SK-N-SH treated with all-trans-retinoic acid at 6 μM for 48 hours (cell line): Measurements from ENCODE around the gene GALNT1.

Experiments
- ATAC-seq: fragments of 200-7000 bp; cut with Tn5 transposase; 3 replicates; pipeline ENCODE4 v1.9.1; 2020; ENCODE audit warnings: mild to moderate bottlenecking, moderate library complexity
- ARNTL ChIP-seq: fragments of 450-650 bp; formaldehyde crosslinking; IDR thresholded peaks from 2 replicates; pipeline ENCODE4 v1.5.0; 2020; ENCODE audit warnings: low read depth, mild to moderate bottlenecking, moderate library complexity, borderline replicate concordance
- BACH2 ChIP-seq: fragments of 250-450 bp; sonication (Bioruptor Pico); IDR thresholded peaks from 2 replicates; pipeline ENCODE4 v1.9.0; 2021; ENCODE audit warnings: mild to moderate bottlenecking, borderline replicate concordance
- CREB5 ChIP-seq: fragments of 250-450 bp; sonication (Bioruptor Pico); IDR thresholded peaks from 2 replicates; pipeline ENCODE4 v1.5.1; 2020; ENCODE audit warnings: low read depth, mild to moderate bottlenecking, moderate library complexity
- CSDC2 ChIP-seq: fragments of 250-450 bp; sonication (Bioruptor Pico); IDR thresholded peaks from 2 replicates; pipeline ENCODE4 v1.5.0; 2020; ENCODE audit warnings: mild to moderate bottlenecking, moderate library complexity
- CSRNP3 ChIP-seq: fragments of 250-450 bp; sonication (Bioruptor Pico); IDR thresholded peaks from 2 replicates; pipeline ENCODE4 v1.5.1; 2021; ENCODE audit warnings: mild to moderate bottlenecking, moderate library complexity
- ESRRG ChIP-seq: fragments of 250-450 bp; sonication (Bioruptor Pico); IDR thresholded peaks from 2 replicates; pipeline ENCODE4 v1.6.1; 2021; ENCODE audit warnings: mild to moderate bottlenecking
- ISL1 ChIP-seq: fragments of 250-450 bp; sonication (Bioruptor Pico); IDR thresholded peaks from 2 replicates; pipeline ENCODE4 v2.1.2; 2022; ENCODE audit warnings: mild to moderate bottlenecking, moderate library complexity
- OSR1 ChIP-seq: fragments of 250-450 bp; sonication (Bioruptor Pico); IDR thresholded peaks from 2 replicates; pipeline ENCODE4 v1.8.0; 2022; ENCODE audit warnings: moderate library complexity, mild to moderate bottlenecking, inconsistent platforms
- POU6F1 ChIP-seq: fragments of 250-450 bp; sonication (Bioruptor Pico); IDR thresholded peaks from 2 replicates; pipeline ENCODE4 v1.8.0; 2021; ENCODE audit warnings: low read depth, mild to moderate bottlenecking, moderate library complexity, borderline replicate concordance
- PPARA ChIP-seq: fragments of 250-450 bp; sonication (Bioruptor Pico); IDR thresholded peaks from 2 replicates; pipeline ENCODE4 v1.5.0; 2020; ENCODE audit warnings: mild to moderate bottlenecking, borderline replicate concordance
- RARB ChIP-seq: fragments of 250-450 bp; sonication (Bioruptor Pico); IDR thresholded peaks from 2 replicates; pipeline ENCODE4 v1.8.0; 2021; ENCODE audit warnings: mild to moderate bottlenecking, moderate library complexity
- SNAI2 ChIP-seq: fragments of 250-450 bp; sonication (Bioruptor Pico); IDR thresholded peaks from 2 replicates; pipeline ENCODE4 v1.5.0; 2020; ENCODE audit warnings: mild to moderate bottlenecking, moderate library complexity
- TCF4 ChIP-seq: fragments of 250-450 bp; sonication (Bioruptor Pico); IDR thresholded peaks from 2 replicates; pipeline ENCODE4 v1.8.0; 2021; ENCODE audit warnings: mild to moderate bottlenecking, moderate library complexity, borderline replicate concordance
- TOX ChIP-seq: fragments of 250-450 bp; sonication (Bioruptor Pico); IDR thresholded peaks from 2 replicates; pipeline ENCODE4 v1.8.0; 2021; ENCODE audit warnings: mild to moderate bottlenecking, moderate library complexity, borderline replicate concordance
- TSHZ2 ChIP-seq: fragments of 250-450 bp; sonication (Bioruptor Pico); IDR thresholded peaks from 2 replicates; pipeline ENCODE4 v1.5.0; 2020; ENCODE audit warnings: mild to moderate bottlenecking, moderate library complexity
- ZC3H10 ChIP-seq: fragments of 250-450 bp; sonication (Bioruptor Pico); IDR thresholded peaks from 2 replicates; pipeline ENCODE4 v1.5.1; 2021; ENCODE audit warnings: mild to moderate bottlenecking, moderate library complexity
- ZFP3 ChIP-seq: fragments of 250-450 bp; sonication (Bioruptor Pico); IDR thresholded peaks from 2 replicates; pipeline ENCODE4 v1.5.0; 2020; ENCODE audit warnings: mild to moderate bottlenecking, moderate library complexity
- ZFP30 ChIP-seq: fragments of 450-650 bp; formaldehyde crosslinking; IDR thresholded peaks from 2 replicates; pipeline ENCODE4 v1.5.0; 2022; ENCODE audit warnings: mild to moderate bottlenecking, moderate library complexity
- ZNF565 ChIP-seq: fragments of 450-650 bp; formaldehyde crosslinking; conservative IDR thresholded peaks from 2 replicates; pipeline ENCODE4 v1.5.0; 2020; ENCODE audit warnings: low read depth, mild to moderate bottlenecking, moderate library complexity
- ZNF70 ChIP-seq: fragments of 450-650 bp; formaldehyde crosslinking; IDR thresholded peaks from 2 replicates; pipeline ENCODE4 v1.5.0; 2020; ENCODE audit warnings: mild to moderate bottlenecking, moderate library complexity
- ZNF8 ChIP-seq: fragments of 450-650 bp; formaldehyde crosslinking; IDR thresholded peaks from 2 replicates; pipeline ENCODE4 v1.5.0; 2020; ENCODE audit warnings: mild to moderate bottlenecking, moderate library complexity

Gene GALNT1

GRCh38 chr18:35620765-35621164 is 39.2 kb downstream of the GALNT1 start:
- no peak for ATAC-seq
- TF ChIP-seq ZNF70, result no peak
- no peak for TF ChIP-seq ESRRG
- TF ChIP-seq ZC3H10 (CRISPR knock-in tag), result no peak
- no peak for TF ChIP-seq OSR1
- TF ChIP-seq TCF4, result no peak
- TF ChIP-seq TSHZ2, result no peak
- TF ChIP-seq PPARA (CRISPR knock-in tag), result no peak
- no peak for TF ChIP-seq CSRNP3 (CRISPR knock-in tag)
- TF ChIP-seq RARB (CRISPR knock-in tag), result no peak
- TF ChIP-seq POU6F1, result no peak
- TF ChIP-seq SNAI2 (CRISPR knock-in tag), result no peak
- TF ChIP-seq ZFP30 (CRISPR knock-in tag), result no peak
- TF ChIP-seq CSDC2 (CRISPR knock-in tag), result no peak
- no peak for TF ChIP-seq ZFP3 (CRISPR knock-in tag)
- TF ChIP-seq CREB5, result no peak

- TF ChIP-seq CSDC2 (CRISPR knock-in tag) (no peak), ISL1 (CRISPR knock-in tag) (no peak), BACH2 (CRISPR knock-in tag) (no peak), RARB (CRISPR knock-in tag) (no peak), ZNF8 (CRISPR knock-in tag) (no peak), ZNF70 (no peak), ARNTL (CRISPR knock-in tag) (no peak), ESRRG (no peak), TCF4 (no peak), TOX (CRISPR knock-in tag) (no peak), ZC3H10 (CRISPR knock-in tag) (no peak), OSR1 (no peak), CREB5 (no peak), ZNF565 (CRISPR knock-in tag) (no peak)
- ATAC-seq, result no peak
Observed at GRCh38 chr18:35623255-35623654, 41.7 kb downstream of the GALNT1 start.

- TF ChIP-seq BACH2 (CRISPR knock-in tag) (no peak), ZC3H10 (CRISPR knock-in tag) (no peak), TOX (CRISPR knock-in tag) (no peak), ZFP30 (CRISPR knock-in tag) (no peak), CREB5 (no peak), ISL1 (CRISPR knock-in tag) (no peak)
- ATAC-seq, result no peak
Observed at GRCh38 chr18:35624146-35624545, 42.6 kb downstream of the GALNT1 start.
